Measurements from ENCODE around the gene DAPL1. TPM values are rescaled to one million over a fixed set of nuclear protein-coding genes. Genes with fewer than 3 reads are reported as not detected.

The DAPL1 gene
- polyA plus RNA-seq, 1 donor from 2014 or later: 4.2 TPM

- TF ChIP-seq SMC3 (conservative IDR thresholded peaks at IDR 0.05; ENCODE audit: poor library complexity): no peak
- no peak for TF ChIP-seq EZH2 (IDR thresholded peaks at IDR 0.05; ENCODE audit: borderline replicate concordance, insufficient read depth, low read length, poor library complexity, severe bottlenecking)
- no peak for TF ChIP-seq RAD21 (conservative IDR thresholded peaks at IDR 0.05)
- TF ChIP-seq EP300 (conservative IDR thresholded peaks at IDR 0.05; ENCODE audit: poor library complexity, severe bottlenecking): no peak
- TF ChIP-seq MXI1 (conservative IDR thresholded peaks at IDR 0.05; ENCODE audit: poor library complexity, severe bottlenecking): no peak
- TF ChIP-seq REST (IDR thresholded peaks at IDR 0.05; ENCODE audit: borderline replicate concordance): no peak
- no peak for TF ChIP-seq TAF1 (IDR thresholded peaks at IDR 0.05; ENCODE audit: low read depth)
- H3K79me2 ChIP-seq (replicated peaks; ENCODE audit: insufficient read depth, low read length): no peaks in the 10 kb centered on the region
These were observed 34.2 kb upstream of the DAPL1 start for GRCh38 chr2:158760887-158761286.

DNA sequence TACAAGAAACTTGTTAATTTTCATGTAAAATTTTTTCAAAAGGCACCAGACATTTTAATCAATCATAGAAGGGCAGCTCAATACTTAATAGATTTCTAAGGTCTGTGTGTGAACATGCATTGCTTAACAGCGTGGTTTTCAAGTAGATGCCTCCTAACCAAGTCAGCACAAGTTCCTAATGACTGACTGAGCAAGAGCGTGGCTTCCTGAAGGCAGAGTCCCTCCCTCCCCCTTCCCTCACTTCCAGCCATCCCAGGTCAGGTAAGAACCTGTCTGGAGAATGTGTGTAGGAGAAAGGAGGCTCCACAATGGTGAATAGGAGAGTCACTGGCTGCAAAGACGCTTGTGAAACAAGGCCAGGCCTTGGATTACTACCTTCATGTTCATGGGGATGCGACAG is 33.5 kb upstream of the DAPL1 start:
- Histone ChIP-seq H3K9me2 (ENCODE audit: insufficient read depth, low read length) (no peaks in the 10 kb centered on the region), H3K9ac (ENCODE audit: low read length) (no peak overlapping the region), H2AFZ (ENCODE audit: low read depth, low read length) (no peak overlapping the region), H3K79me2 (replicated peaks; ENCODE audit: insufficient read depth, low read length) (no peaks in the 10 kb centered on the region), H3K9me3 (ENCODE audit: low read length) (no peaks in the 10 kb centered on the region), H4K20me1 (ENCODE audit: insufficient read depth) (no peaks in the 10 kb centered on the region), H3K27ac (ENCODE audit: low read length) (no peak overlapping the region), H3F3A (ENCODE audit: insufficient read depth, low read length, poor library complexity, severe bottlenecking) (no peaks in the 10 kb centered on the region), H3K4me3 (ENCODE audit: low read length) (no peak overlapping the region), H3K27me3 (ENCODE audit: insufficient read depth, low read depth, low read length) (no peaks in the 10 kb centered on the region), H3K36me3 (ENCODE audit: insufficient read depth, low read length) (no peaks in the 10 kb centered on the region), H3K4me2 (ENCODE audit: low read length) (no peak overlapping the region)
- TF ChIP-seq POLR2AphosphoS5 (IDR thresholded peaks at IDR 0.05) (no peak), TAF1 (IDR thresholded peaks at IDR 0.05; ENCODE audit: low read depth) (no peak), CTCF (IDR thresholded peaks at IDR 0.05; ENCODE audit: poor library complexity, severe bottlenecking) (no peak)

More at GRCh38 chr2:158760887-158761286, 34.2 kb upstream of the DAPL1 start:
- Histone ChIP-seq H3K9ac (ENCODE audit: low read length) (no peak overlapping the region), H3K27ac (ENCODE audit: low read length) (no peak overlapping the region), H4K20me1 (ENCODE audit: insufficient read depth) (no peaks in the 10 kb centered on the region), H2AFZ (ENCODE audit: low read depth, low read length) (no peak overlapping the region), H3K27me3 (ENCODE audit: insufficient read depth, low read depth, low read length) (no peaks in the 10 kb centered on the region), H3K9me2 (ENCODE audit: insufficient read depth, low read length) (no peaks in the 10 kb centered on the region), H3F3A (ENCODE audit: insufficient read depth, low read length, poor library complexity, severe bottlenecking) (no peaks in the 10 kb centered on the region), H3K4me2 (ENCODE audit: low read length) (no peak overlapping the region), H3K4me3 (ENCODE audit: low read length) (no peak overlapping the region), H3K9me3 (ENCODE audit: low read length) (no peaks in the 10 kb centered on the region), H3K36me3 (ENCODE audit: insufficient read depth, low read length) (no peaks in the 10 kb centered on the region)

DNA sequence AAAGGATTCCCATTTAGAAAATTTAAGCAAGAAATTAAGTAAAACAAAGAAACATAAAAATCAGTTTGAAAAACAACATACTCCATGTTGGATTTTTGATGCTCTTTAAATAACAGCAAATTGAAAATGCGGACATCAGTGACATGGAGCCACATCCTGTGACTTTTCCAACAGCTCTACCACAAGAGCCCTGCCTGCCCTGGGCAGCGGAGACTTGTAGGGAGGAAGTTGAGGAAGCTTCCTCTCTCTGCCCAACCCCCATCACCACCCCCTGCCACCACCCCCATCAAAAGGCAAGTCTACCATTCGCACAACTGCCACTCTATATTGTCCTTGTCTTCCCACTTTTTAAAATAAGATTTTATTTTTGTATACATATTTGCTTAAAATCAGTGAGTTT is 32.8 kb upstream of the DAPL1 start:
- TF ChIP-seq RAD21 (conservative IDR thresholded peaks at IDR 0.05) (no peak), EZH2 (IDR thresholded peaks at IDR 0.05; ENCODE audit: borderline replicate concordance, insufficient read depth, low read length, poor library complexity, severe bottlenecking) (no peak), MXI1 (conservative IDR thresholded peaks at IDR 0.05; ENCODE audit: poor library complexity, severe bottlenecking) (no peak), EP300 (conservative IDR thresholded peaks at IDR 0.05; ENCODE audit: poor library complexity, severe bottlenecking) (no peak), REST (IDR thresholded peaks at IDR 0.05; ENCODE audit: borderline replicate concordance) (no peak), POLR2AphosphoS5 (IDR thresholded peaks at IDR 0.05) (no peak), TAF1 (IDR thresholded peaks at IDR 0.05; ENCODE audit: low read depth) (no peak), SMC3 (conservative IDR thresholded peaks at IDR 0.05; ENCODE audit: poor library complexity) (no peak), CTCF (IDR thresholded peaks at IDR 0.05; ENCODE audit: poor library complexity, severe bottlenecking) (no peak)
- H4K20me1 ChIP-seq (ENCODE audit: insufficient read depth): no peaks in the 10 kb centered on the region

More for the DNA sequence above, 32.8 kb upstream of the DAPL1 start:
- Histone ChIP-seq H3K79me2 (replicated peaks; ENCODE audit: insufficient read depth, low read length) (no peaks in the 10 kb centered on the region), H3K4me3 (ENCODE audit: low read length) (no peak overlapping the region), H3K4me2 (ENCODE audit: low read length) (no peak overlapping the region), H3K9me2 (ENCODE audit: insufficient read depth, low read length) (no peaks in the 10 kb centered on the region), H3K27me3 (ENCODE audit: insufficient read depth, low read depth, low read length) (no peaks in the 10 kb centered on the region), H3K9me3 (ENCODE audit: low read length) (no peaks in the 10 kb centered on the region), H3K36me3 (ENCODE audit: insufficient read depth, low read length) (no peaks in the 10 kb centered on the region), H3K27ac (ENCODE audit: low read length) (no peak overlapping the region), H3F3A (ENCODE audit: insufficient read depth, low read length, poor library complexity, severe bottlenecking) (no peaks in the 10 kb centered on the region), H2AFZ (ENCODE audit: low read depth, low read length) (no peak overlapping the region), H3K9ac (ENCODE audit: low read length) (no peak overlapping the region)
